GM18951 (cell line): Measurements from ENCODE around the gene ACTA2.
A peak's percentile ranks its signal among the peaks of the same experiment; 100 is the strongest.

Experiments used
- POLR2A ChIP-seq: IDR thresholded peaks from 4 replicates; pipeline ENCODE4 v1.6.1; 2011; ENCODE audit warnings: mild to moderate bottlenecking; ENCODE audit not compliant: insufficient read length, insufficient read depth; ENCODE audit errors: extremely low read depth
- in situ Hi-C: fragments of 300-500 bp; cut with MboI; formaldehyde crosslinking; loops from one replicate; pipeline ENCODE4 v1.12.0; 2022; ENCODE audit warnings: low sequenced_read_pairs, mixed read lengths, inconsistent platforms; ENCODE audit not compliant: unreplicated experiment

Gene ACTA2

GRCh38 chr10:88952647-88953111, at the start of gene ACTA2:
Gene ACTA2 (minus strand): TSS chr10:88952773. CDS start chr10:88948930, 3,843 bp downstream.
- in situ Hi-C loops = no loop called here
- TF ChIP-seq POLR2A = no peak

- TF ChIP-seq POLR2A = no peak
- in situ Hi-C loops = no loop called here
Observed at GRCh38 chr10:89001729-89002072, 49.1 kb upstream of the ACTA2 start.

GRCh38 chr10:89001024-89001728, 48.6 kb upstream of the ACTA2 start:
- no peak for TF ChIP-seq POLR2A
- in situ Hi-C loops = no loop called here

GRCh38 chr10:88999625-89000024, 47.1 kb upstream of the ACTA2 start:
- in situ Hi-C loops = no loop called here
- TF ChIP-seq POLR2A = no peak

GRCh38 chr10:88996927-88997326, 44.4 kb upstream of the ACTA2 start:
- TF ChIP-seq POLR2A = no peak
- in situ Hi-C loops = no loop called here

GRCh38 chr10:88995156-88995876, 42.7 kb upstream of the ACTA2 start:
- in situ Hi-C loops = no loop called here
- no peak for TF ChIP-seq POLR2A

GRCh38 chr10:88994019-88994418, 41.4 kb upstream of the ACTA2 start:
- in situ Hi-C loops = no loop called here
- peak; percentile 39 for TF ChIP-seq POLR2A

- TF ChIP-seq POLR2A = no peak
- in situ Hi-C loops = no loop called here
Observed at GRCh38 chr10:88992921-88993524, 40.5 kb upstream of the ACTA2 start.

GRCh38 chr10:88991899-88992320, 39.3 kb upstream of the ACTA2 start:
- no peak for TF ChIP-seq POLR2A
- in situ Hi-C loops = no loop called here

- peak; percentile 59 for TF ChIP-seq POLR2A
- in situ Hi-C loops = no loop called here
Observed at GRCh38 chr10:88991161-88991898, 38.8 kb upstream of the ACTA2 start.

- in situ Hi-C loops = no loop called here
- peak; percentile 83 for TF ChIP-seq POLR2A
Observed at GRCh38 chr10:88990384-88991160, 38.0 kb upstream of the ACTA2 start, which contains the start of gene FAS. Gene FAS (plus strand): TSS chr10:88990798. CDS start chr10:88990877, 79 bp downstream.

- TF ChIP-seq POLR2A = no peak
- in situ Hi-C loops = no loop called here
Observed at GRCh38 chr10:88989824-88990383, 37.3 kb upstream of the ACTA2 start.
